AG10803 (cell line): ENCODE measurements around the gene CNGA4.

Experiments used
- DNase-seq: peaks from one replicate; pipeline ENCODE4 v3.0.0; 2010; ENCODE audit warnings: low read depth
- H3K4me3 ChIP-seq: 2 replicates; pipeline ENCODE4 v1.5.1; 2011; ENCODE audit warnings: mild to moderate bottlenecking, low read length, control low read depth
- CTCF ChIP-seq: conservative IDR thresholded peaks from 2 replicates; pipeline ENCODE4 v1.5.1; 2011; ENCODE audit warnings: mild to moderate bottlenecking, low read length, control low read depth, inconsistent platforms

Gene CNGA4

DNA sequence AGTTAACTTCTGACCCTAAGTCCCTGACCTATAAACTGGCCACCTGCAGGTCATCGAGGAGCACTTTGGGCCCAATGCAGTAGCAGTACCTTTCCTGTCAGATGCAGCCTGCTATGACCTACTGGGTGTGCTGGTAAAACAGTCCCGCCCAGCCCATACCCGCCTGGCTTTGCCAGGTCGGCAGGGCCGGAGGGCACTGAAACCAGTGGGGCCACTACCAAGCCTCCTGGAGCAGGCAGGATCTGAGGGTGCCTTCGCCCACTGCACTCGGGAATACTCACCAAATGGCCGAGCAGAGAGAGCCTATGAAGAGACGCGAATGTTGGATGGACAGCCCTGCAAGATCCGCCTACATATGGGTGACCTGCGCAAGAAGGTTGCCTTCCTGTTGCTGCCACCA is 29.1 kb upstream of the CNGA4 start:
- TF ChIP-seq CTCF, result no peak
- DNase-seq, result no peak

GRCh38 chr11:6210274-6210955 is 28.5 kb upstream of the CNGA4 start:
- no peak overlapping the region for H3K4me3 ChIP-seq
- no peak for TF ChIP-seq CTCF
- DNase-seq, result peak; percentile 59

More for the DNA sequence above, 29.1 kb upstream of the CNGA4 start:
- no peak overlapping the region for H3K4me3 ChIP-seq

- DNase-seq, result no peak
- no peak overlapping the region for H3K4me3 ChIP-seq
- TF ChIP-seq CTCF, result no peak
Observed at GRCh38 chr11:6214530-6214929, 24.4 kb upstream of the CNGA4 start.

DNA sequence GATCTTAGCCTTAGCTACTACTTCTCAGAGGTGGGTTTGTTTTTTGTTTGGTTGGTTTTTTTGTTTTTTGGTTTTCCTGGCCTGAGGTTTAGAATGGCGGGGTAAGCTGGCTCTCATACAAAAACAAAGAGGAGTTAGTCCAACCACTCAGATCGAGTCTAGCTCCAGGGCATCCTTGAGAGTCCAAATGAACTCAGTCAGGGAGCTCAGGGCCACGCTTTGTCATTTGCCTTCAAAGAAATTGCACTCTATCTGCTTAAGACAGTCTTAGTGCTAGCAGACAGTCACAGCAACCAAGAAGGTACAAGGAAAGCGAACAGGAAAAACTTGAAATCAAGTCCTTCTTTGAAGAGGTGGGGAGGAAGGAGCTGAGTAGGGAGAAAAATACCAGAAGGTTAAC is 22.4 kb upstream of the CNGA4 start:
- TF ChIP-seq CTCF, result no peak
- H3K4me3 ChIP-seq, result no peak overlapping the region
- DNase-seq, result no peak

- no peak for DNase-seq
- TF ChIP-seq CTCF, result no peak
- no peak overlapping the region for H3K4me3 ChIP-seq
Observed at GRCh38 chr11:6217722-6218121, 21.2 kb upstream of the CNGA4 start.

- no peak overlapping the region for H3K4me3 ChIP-seq
- peak; percentile 94 for DNase-seq
- TF ChIP-seq CTCF, result no peak
Observed at GRCh38 chr11:6219359-6219758, 19.5 kb upstream of the CNGA4 start.

GRCh38 chr11:6223854-6224253 is 15.0 kb upstream of the CNGA4 start:
- no peak for DNase-seq
- no peak overlapping the region for H3K4me3 ChIP-seq
- TF ChIP-seq CTCF, result no peak
